Central memory CD8-positive, alpha-beta T cell (primary cell): Measurements from ENCODE around the gene ATP5PO.

ENCODE experiments used
- ATAC-seq: fragments of 150-1000 bp; cut with Tn5 transposase; replicated peaks from 2 replicates; pipeline ENCODE4 v1.10.0; 2022; ENCODE audit warnings: mild to moderate bottlenecking, moderate FRiP score, moderate number of reproducible peaks; ENCODE audit not compliant: poor library complexity, severe bottlenecking; ENCODE audit errors: extremely low read depth
- DNase-seq, 2 donors: peaks; one replicate each; pipeline ENCODE4 v3.0.0; 2021; ENCODE audit warnings: low spot score in 2 of 2
- H3K27ac Mint-ChIP-seq: one replicate; pipeline ENCODE4 v1.8.0; 2022; ENCODE audit warnings: low read depth, mild to moderate bottlenecking, moderate library complexity, mixed read lengths
- H3K27me3 Mint-ChIP-seq: one replicate; pipeline ENCODE4 v1.8.0; 2022; ENCODE audit warnings: mixed read lengths
- H3K36me3 Mint-ChIP-seq: one replicate; pipeline ENCODE4 v1.8.0; 2022; ENCODE audit warnings: mild to moderate bottlenecking, moderate library complexity, mixed read lengths; ENCODE audit not compliant: insufficient read depth
- H3K4me1 Mint-ChIP-seq: one replicate; pipeline ENCODE4 v1.8.0; 2022; ENCODE audit warnings: mixed read lengths
- H3K4me3 Mint-ChIP-seq: one replicate; pipeline ENCODE4 v1.8.0; 2022; ENCODE audit warnings: mild to moderate bottlenecking, moderate library complexity, mixed read lengths
- H3K9me3 Mint-ChIP-seq: one replicate; pipeline ENCODE4 v1.8.0; 2022; ENCODE audit warnings: mixed read lengths

Gene ATP5PO

GRCh38 chr21:33904041-33904440 lies 11.6 kb downstream of the ATP5PO start:
- Mint-ChIP-seq H3K4me1 (no peaks in the 10 kb centered on the region), H3K36me3 (peaks cover 63% of the 10 kb centered on the region), H3K4me3 (no peak overlapping the region), H3K9me3 (no peaks in the 10 kb centered on the region), H3K27me3 (no peaks in the 10 kb centered on the region), H3K27ac (peak overlapping the region; percentile 33)
- DNase-seq (no peak), ATAC-seq (no peak)

GRCh38 chr21:33902349-33902748 lies 13.3 kb downstream of the ATP5PO start:
- Mint-ChIP-seq H3K36me3 (peaks cover 48% of the 10 kb centered on the region), H3K27ac (no peak overlapping the region)
- no peak for ATAC-seq

GRCh38 chr21:33901412-33902288 lies 14.0 kb downstream of the ATP5PO start:
- Mint-ChIP-seq H3K27ac (no peak overlapping the region), H3K36me3 (peaks cover 41% of the 10 kb centered on the region), H3K4me1 (no peaks in the 10 kb centered on the region), H3K27me3 (peaks cover 6% of the 10 kb centered on the region), H3K4me3 (no peak overlapping the region), H3K9me3 (no peaks in the 10 kb centered on the region)
- no peak for ATAC-seq
- DNase-seq: no peak

More at GRCh38 chr21:33902349-33902748, 13.3 kb downstream of the ATP5PO start:
- no peak for DNase-seq
- H3K9me3 Mint-ChIP-seq: no peaks in the 10 kb centered on the region
- no peaks in the 10 kb centered on the region for H3K4me1 Mint-ChIP-seq
- H3K4me3 Mint-ChIP-seq: no peak overlapping the region
- no peaks in the 10 kb centered on the region for H3K27me3 Mint-ChIP-seq

GRCh38 chr21:33899199-33899598 lies 16.4 kb downstream of the ATP5PO start:
- Mint-ChIP-seq H3K27ac (no peak overlapping the region), H3K36me3 (peaks cover 24% of the 10 kb centered on the region), H3K4me1 (peaks cover 13% of the 10 kb centered on the region), H3K4me3 (no peak overlapping the region), H3K9me3 (no peaks in the 10 kb centered on the region), H3K27me3 (peaks cover 22% of the 10 kb centered on the region)
- DNase-seq: no peak
- no peak for ATAC-seq

- H3K36me3 Mint-ChIP-seq: peaks cover 20% of the 10 kb centered on the region
- DNase-seq (no peak), ATAC-seq (no peak)
- no peaks in the 10 kb centered on the region for H3K9me3 Mint-ChIP-seq
- H3K4me3 Mint-ChIP-seq: no peak overlapping the region
- peaks cover 22% of the 10 kb centered on the region for H3K27me3 Mint-ChIP-seq
- H3K4me1 Mint-ChIP-seq: peaks cover 13% of the 10 kb centered on the region
- H3K27ac Mint-ChIP-seq: no peak overlapping the region
These were observed 17.0 kb downstream of the ATP5PO start for GRCh38 chr21:33898586-33898985.

GRCh38 chr21:33897739-33898138 lies 17.9 kb downstream of the ATP5PO start:
- H3K27ac Mint-ChIP-seq: no peak overlapping the region
- DNase-seq: no peak
- H3K36me3 Mint-ChIP-seq: peaks cover 15% of the 10 kb centered on the region
- no peak overlapping the region for H3K4me3 Mint-ChIP-seq
- H3K9me3 Mint-ChIP-seq: no peaks in the 10 kb centered on the region
- H3K4me1 Mint-ChIP-seq: peaks cover 13% of the 10 kb centered on the region
- no peak for ATAC-seq
- peaks cover 22% of the 10 kb centered on the region for H3K27me3 Mint-ChIP-seq

- Mint-ChIP-seq H3K27me3 (peaks cover 22% of the 10 kb centered on the region), H3K9me3 (no peaks in the 10 kb centered on the region), H3K27ac (no peak overlapping the region), H3K4me1 (peaks cover 13% of the 10 kb centered on the region), H3K4me3 (no peak overlapping the region), H3K36me3 (peaks cover 10% of the 10 kb centered on the region)
- DNase-seq (no peak), ATAC-seq (no peak)
These were observed 18.5 kb downstream of the ATP5PO start for GRCh38 chr21:33897098-33897497.

- Mint-ChIP-seq H3K27ac (no peak overlapping the region), H3K27me3 (peaks cover 22% of the 10 kb centered on the region), H3K9me3 (no peaks in the 10 kb centered on the region), H3K4me3 (no peak overlapping the region), H3K36me3 (peaks cover 8% of the 10 kb centered on the region), H3K4me1 (peaks cover 13% of the 10 kb centered on the region)
- DNase-seq (no peak), ATAC-seq (no peak)
These were observed 18.9 kb downstream of the ATP5PO start for GRCh38 chr21:33896691-33897090.

GRCh38 chr21:33895356-33895755 lies 20.2 kb downstream of the ATP5PO start:
- DNase-seq (no peak), ATAC-seq (no peak)
- Mint-ChIP-seq H3K4me1 (peaks cover 13% of the 10 kb centered on the region), H3K4me3 (no peak overlapping the region), H3K36me3 (peaks cover 6% of the 10 kb centered on the region), H3K27me3 (peaks cover 29% of the 10 kb centered on the region), H3K27ac (no peak overlapping the region), H3K9me3 (no peaks in the 10 kb centered on the region)

- peaks cover 5% of the 10 kb centered on the region for H3K36me3 Mint-ChIP-seq
- peak overlapping the region; percentile 44 for H3K4me3 Mint-ChIP-seq
- peak; percentile 58 for ATAC-seq
- peaks cover 13% of the 10 kb centered on the region for H3K4me1 Mint-ChIP-seq
- no peak overlapping the region for H3K27ac Mint-ChIP-seq
- DNase-seq: peak; percentile 10 to 15
- H3K27me3 Mint-ChIP-seq: peaks cover 31% of the 10 kb centered on the region
- no peaks in the 10 kb centered on the region for H3K9me3 Mint-ChIP-seq
These were observed 20.8 kb downstream of the ATP5PO start for GRCh38 chr21:33894736-33895288.

- no peak overlapping the region for H3K27ac Mint-ChIP-seq
- H3K4me1 Mint-ChIP-seq: peaks cover 13% of the 10 kb centered on the region
- peaks cover 1% of the 10 kb centered on the region for H3K36me3 Mint-ChIP-seq
- ATAC-seq: no peak
- DNase-seq: no peak
- H3K9me3 Mint-ChIP-seq: no peaks in the 10 kb centered on the region
- peaks cover 31% of the 10 kb centered on the region for H3K27me3 Mint-ChIP-seq
- no peak overlapping the region for H3K4me3 Mint-ChIP-seq
These were observed 21.7 kb downstream of the ATP5PO start for GRCh38 chr21:33893917-33894316.

GRCh38 chr21:33892853-33893252 lies 22.8 kb downstream of the ATP5PO start:
- Mint-ChIP-seq H3K27me3 (peaks cover 31% of the 10 kb centered on the region), H3K4me3 (no peak overlapping the region), H3K9me3 (no peaks in the 10 kb centered on the region)

GRCh38 chr21:33890187-33890586 lies 25.4 kb downstream of the ATP5PO start:
- H3K36me3 Mint-ChIP-seq: no peaks in the 10 kb centered on the region
- peaks cover 8% of the 10 kb centered on the region for H3K4me1 Mint-ChIP-seq
- H3K4me3 Mint-ChIP-seq: no peak overlapping the region
- H3K9me3 Mint-ChIP-seq: no peaks in the 10 kb centered on the region
- no peak for ATAC-seq
- peaks cover 26% of the 10 kb centered on the region for H3K27me3 Mint-ChIP-seq
- no peak for DNase-seq
- H3K27ac Mint-ChIP-seq: no peak overlapping the region

More at GRCh38 chr21:33892853-33893252, 22.8 kb downstream of the ATP5PO start:
- Mint-ChIP-seq H3K4me1 (peaks cover 13% of the 10 kb centered on the region), H3K36me3 (peaks cover 1% of the 10 kb centered on the region), H3K27ac (no peak overlapping the region)
- ATAC-seq (no peak), DNase-seq (no peak)
